ENCODE measurements around the gene PITPNM2. TPM values are rescaled to one million over a fixed set of nuclear protein-coding genes. Genes with fewer than 3 reads are reported as not detected.

Gene PITPNM2
- total RNA-seq, 2 donors from 2014 or later: 2.0 to 3.1 TPM

DNA sequence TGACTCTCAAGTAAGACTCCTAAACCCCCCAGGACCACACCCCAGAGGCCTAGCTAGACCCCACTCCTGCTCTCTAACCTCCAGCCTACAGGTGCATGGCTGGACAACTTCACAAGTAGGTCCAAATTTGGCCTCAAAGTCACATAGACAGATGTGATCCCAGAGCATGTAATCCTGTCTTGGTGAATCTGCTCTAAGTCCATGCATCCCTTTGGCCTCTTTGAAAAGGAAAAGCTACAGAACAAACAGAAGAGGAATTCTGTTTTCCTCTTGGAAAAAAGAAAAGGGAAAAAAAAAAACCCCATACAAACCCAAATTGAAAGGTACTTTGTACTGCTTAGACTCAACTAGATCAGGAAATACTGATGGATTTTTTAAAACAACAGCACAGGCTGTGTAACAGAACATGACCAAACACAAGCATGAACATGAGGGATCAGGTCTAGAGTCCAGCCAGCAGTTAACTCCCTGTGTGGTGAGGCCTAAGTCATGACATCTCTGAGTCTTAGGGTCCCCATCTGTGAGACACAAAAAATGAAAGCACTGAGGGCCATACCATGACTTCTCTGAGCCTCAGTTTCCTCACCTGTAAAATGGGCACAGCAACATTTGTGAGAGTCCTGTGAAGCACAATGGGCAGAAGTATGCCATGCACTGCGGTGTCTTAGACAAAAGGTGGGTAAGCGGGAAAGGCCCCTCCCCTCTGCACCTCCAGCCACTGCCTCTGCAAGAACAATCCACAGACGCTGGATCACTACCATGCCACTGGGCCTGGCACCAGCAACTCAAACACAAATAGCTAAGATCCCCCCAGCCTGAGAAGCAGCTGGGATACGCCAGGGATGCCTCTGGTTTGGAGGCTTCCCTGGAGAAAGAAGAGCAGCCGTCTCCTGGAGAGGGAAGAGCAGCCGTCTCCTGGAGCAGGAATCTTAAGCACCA is 9.9 kb downstream of the PITPNM2 start:
- Mint-ChIP-seq H3K27me3 (no peaks in the 10 kb centered on the region), H3K4me1 (ENCODE audit: low read depth in 2 of 2) (peaks cover 0 to 7% of the 10 kb centered on the region in 2 donors), H3K27ac (peak overlapping the region in 1 of 2 donors; percentile 37), H3K9me3 (no peaks in the 10 kb centered on the region), H3K4me3 (no peak overlapping the region), H3K36me3 (no peaks in the 10 kb centered on the region)
- DNase-seq (ENCODE audit: low spot score) (no peak), ATAC-seq (no peak)

DNA sequence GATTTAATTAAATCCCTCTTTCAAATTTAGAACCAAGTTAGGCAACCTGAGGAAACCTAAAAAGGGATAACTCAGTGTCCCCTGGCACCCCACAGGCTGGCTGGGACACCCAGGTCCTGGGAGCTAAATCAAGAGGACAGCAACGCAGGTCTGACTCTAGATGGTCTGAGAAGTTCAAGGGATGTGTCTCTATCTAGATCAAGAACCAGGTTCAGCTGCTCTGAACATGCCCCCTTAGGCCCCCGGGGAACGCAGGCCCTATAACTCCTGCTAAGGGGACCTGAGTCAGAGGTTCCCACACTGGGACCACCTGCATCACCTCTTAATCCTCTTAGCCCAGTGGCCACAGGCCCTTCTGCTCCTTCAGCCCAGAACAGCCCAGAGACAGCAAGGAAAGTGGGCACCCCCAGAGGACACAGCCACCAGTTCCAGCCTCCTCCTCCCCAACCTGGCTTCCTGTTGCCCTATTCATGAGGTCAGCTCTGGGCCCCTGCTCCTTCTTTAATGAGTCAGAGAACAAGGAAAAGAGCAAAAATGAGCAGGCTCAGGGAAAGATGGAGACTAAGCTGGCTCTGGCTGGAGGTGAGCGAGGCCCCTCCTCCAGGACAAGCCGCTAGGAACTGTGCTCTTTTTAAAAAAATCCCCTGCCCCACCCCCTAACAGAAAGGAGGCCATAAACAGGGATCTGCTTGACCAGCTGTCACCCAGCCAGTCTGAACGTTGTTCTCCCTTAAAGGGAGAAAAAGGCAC is 10.8 kb downstream of the PITPNM2 start:
- DNase-seq (ENCODE audit: low spot score): no peak
- no peaks in the 10 kb centered on the region for H3K9me3 Mint-ChIP-seq
- H3K27ac Mint-ChIP-seq: peak overlapping the region in 1 of 2 donors; percentile 37
- ATAC-seq: no peak
- no peaks in the 10 kb centered on the region for H3K36me3 Mint-ChIP-seq
- peaks cover 5 to 10% of the 10 kb centered on the region in 2 donors for H3K4me1 Mint-ChIP-seq (ENCODE audit: low read depth in 2 of 2)
- no peaks in the 10 kb centered on the region for H3K27me3 Mint-ChIP-seq
- H3K4me3 Mint-ChIP-seq: no peak overlapping the region

DNA sequence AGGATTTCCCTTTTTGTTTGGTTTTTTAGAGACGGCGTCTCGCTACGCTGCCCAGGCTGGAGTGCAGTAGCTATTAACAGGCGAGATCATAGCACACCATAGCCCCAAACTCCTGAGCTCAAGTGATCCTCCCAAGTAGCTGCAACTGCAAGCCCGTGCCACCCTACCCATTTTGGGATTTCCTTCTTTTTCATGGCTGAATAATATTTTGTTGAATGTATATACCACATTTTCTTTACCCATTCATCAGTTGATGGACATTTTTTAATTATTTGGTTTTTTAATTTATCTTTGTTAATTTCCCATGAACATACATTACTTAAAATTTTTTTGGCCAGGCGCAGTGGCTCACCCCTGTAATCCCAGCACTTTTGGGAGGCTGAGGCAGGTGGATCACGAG is 15.2 kb downstream of the PITPNM2 start:
- H3K9me3 Mint-ChIP-seq: no peaks in the 10 kb centered on the region
- H3K4me3 Mint-ChIP-seq: no peak overlapping the region
- H3K27me3 Mint-ChIP-seq: no peaks in the 10 kb centered on the region
- H3K36me3 Mint-ChIP-seq: no peaks in the 10 kb centered on the region
- no peak for DNase-seq (ENCODE audit: low spot score)
- H3K27ac Mint-ChIP-seq: peak overlapping the region in 1 of 2 donors; percentile 17
- no peak for ATAC-seq
- peaks cover 14 to 24% of the 10 kb centered on the region in 2 donors for H3K4me1 Mint-ChIP-seq (ENCODE audit: low read depth in 2 of 2)

DNA sequence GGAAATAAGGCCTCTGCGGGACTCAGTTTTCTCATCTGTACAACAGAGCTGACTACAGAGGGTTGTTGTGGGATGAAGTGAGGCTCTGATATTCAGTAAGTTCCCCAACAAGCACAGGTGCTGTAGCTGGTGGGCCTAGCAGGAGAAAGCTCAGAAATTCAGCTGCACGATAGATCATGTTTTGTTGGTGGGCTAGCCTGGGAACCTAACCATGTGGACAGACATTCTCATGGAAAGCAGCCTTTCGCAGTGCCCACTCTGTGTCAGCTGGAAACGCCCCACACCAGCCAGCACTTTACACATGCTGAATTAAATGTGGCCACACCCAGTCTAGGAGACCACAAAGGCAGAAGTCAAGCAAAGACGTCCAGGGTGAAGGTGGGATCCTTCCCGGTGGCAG is 16.1 kb downstream of the PITPNM2 start:
- Mint-ChIP-seq H3K4me1 (ENCODE audit: low read depth in 2 of 2) (peaks cover 14 to 24% of the 10 kb centered on the region in 2 donors), H3K36me3 (no peaks in the 10 kb centered on the region), H3K27ac (no peak overlapping the region), H3K9me3 (no peaks in the 10 kb centered on the region), H3K4me3 (peak overlapping the region; percentile 22), H3K27me3 (no peaks in the 10 kb centered on the region)
- DNase-seq (ENCODE audit: low spot score) (no peak), ATAC-seq (no peak)

DNA sequence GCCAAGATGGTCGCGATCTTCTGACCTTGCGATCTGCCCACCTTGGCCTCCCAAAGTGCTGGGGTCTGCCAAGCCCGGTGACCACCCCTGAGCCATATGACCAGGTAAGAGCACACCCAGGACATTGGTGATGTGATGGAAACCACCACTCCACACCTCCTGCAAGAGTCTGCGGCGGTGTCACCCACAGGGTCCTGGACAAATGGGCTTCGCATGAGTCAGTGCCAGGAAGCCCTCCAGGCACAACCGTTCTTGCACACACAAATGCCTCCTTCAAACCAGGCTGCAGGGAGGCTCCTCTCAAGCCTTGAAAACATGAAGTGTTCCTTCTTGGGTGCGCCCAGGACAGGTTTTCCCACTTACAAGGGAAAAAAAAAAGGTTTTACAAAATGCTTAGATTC is 16.6 kb downstream of the PITPNM2 start:
- Mint-ChIP-seq H3K36me3 (no peaks in the 10 kb centered on the region), H3K4me1 (ENCODE audit: low read depth in 2 of 2) (peaks cover 14 to 24% of the 10 kb centered on the region in 2 donors), H3K9me3 (no peaks in the 10 kb centered on the region), H3K27ac (no peak overlapping the region), H3K27me3 (no peaks in the 10 kb centered on the region), H3K4me3 (no peak overlapping the region)
- no peak for ATAC-seq
- no peak for DNase-seq (ENCODE audit: low spot score)

DNA sequence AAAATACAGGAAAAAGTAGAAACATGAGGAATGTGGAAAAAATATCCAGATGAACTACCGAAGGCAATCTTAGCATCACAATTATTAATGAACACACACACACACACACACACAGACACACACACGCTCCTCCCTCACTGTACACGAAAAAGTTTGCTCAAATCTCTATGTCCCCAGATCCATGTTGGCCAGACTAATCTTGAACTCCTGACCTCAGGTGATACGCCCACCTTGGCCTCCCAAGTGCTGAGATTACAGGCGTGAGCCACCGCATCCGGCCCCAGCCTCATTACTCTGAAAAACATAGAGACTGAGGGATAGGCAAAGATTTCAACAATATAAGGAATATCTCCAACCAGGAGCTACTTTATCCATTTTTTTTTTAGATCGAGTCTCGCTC is 17.2 kb downstream of the PITPNM2 start:
- ATAC-seq: no peak
- Mint-ChIP-seq H3K9me3 (no peaks in the 10 kb centered on the region), H3K4me3 (no peak overlapping the region), H3K4me1 (ENCODE audit: low read depth in 2 of 2) (peaks cover 14 to 24% of the 10 kb centered on the region in 2 donors), H3K36me3 (no peaks in the 10 kb centered on the region), H3K27me3 (no peaks in the 10 kb centered on the region), H3K27ac (no peak overlapping the region)
- DNase-seq (ENCODE audit: low spot score): no peak

DNA sequence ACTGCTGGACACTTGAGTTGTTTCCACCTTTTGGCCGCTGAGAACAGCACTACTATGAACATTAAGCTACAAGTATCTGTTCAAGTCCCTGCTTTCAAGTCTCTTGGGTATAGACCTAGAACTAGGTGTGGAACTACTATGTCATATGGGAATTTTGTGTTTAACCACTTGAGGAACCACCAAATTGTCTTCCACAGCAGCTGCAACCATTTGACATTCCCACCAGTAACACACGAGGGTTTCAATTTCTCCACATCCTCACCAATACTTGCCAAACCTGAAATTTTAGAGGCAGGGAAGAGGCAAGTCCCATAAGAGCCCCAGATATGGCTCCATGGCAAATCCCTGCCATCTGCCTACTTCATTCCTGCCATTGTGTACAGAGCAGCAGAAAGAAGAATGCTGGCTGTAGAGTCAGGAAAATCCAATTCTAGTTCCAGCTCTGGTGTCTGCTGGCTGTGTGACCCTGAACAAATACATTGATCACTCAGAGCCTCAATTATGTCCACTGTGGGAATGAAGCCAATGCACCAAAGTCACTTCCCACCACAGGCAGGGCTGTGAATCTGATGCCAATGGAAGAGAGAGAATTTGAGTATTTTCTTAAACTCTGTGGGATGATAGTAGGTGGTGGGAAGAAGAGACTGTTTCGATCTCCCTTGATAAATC is 17.8 kb downstream of the PITPNM2 start:
- Mint-ChIP-seq H3K4me3 (no peak overlapping the region), H3K4me1 (ENCODE audit: low read depth in 2 of 2) (peaks cover 14 to 24% of the 10 kb centered on the region in 2 donors), H3K9me3 (no peaks in the 10 kb centered on the region), H3K36me3 (no peaks in the 10 kb centered on the region), H3K27ac (no peak overlapping the region), H3K27me3 (no peaks in the 10 kb centered on the region)
- DNase-seq (ENCODE audit: low spot score): no peak
- no peak for ATAC-seq

DNA sequence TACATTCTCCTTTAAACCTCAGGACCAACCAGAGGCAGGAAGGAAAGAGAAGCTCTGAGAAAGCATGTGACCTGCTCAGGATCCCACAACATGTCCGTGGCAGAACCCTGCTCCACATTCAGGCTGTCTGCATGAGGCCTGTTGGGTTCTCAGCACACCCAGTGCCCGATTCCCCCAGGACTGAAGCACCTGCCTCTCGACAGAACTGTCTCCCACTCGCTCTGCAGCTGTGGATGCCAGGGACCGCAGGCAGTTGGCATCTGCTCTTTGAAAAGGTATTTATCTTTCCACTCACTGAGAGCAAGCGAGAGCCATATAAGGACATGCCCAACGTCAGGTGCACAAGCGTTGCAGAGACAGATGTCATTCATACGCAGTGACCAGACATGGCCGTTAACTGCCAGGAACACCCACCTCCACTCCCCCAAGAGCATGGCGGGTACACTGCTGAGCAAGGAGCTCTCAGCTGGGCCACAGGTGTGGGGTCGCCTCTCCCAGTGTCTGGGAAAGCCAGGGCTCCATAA is 18.9 kb downstream of the PITPNM2 start:
- peaks cover 14 to 24% of the 10 kb centered on the region in 2 donors for H3K4me1 Mint-ChIP-seq (ENCODE audit: low read depth in 2 of 2)
- H3K27me3 Mint-ChIP-seq: no peaks in the 10 kb centered on the region
- ATAC-seq (peak in 1 of 2 donors; percentile 20), DNase-seq (ENCODE audit: low spot score) (no peak)
- H3K36me3 Mint-ChIP-seq: no peaks in the 10 kb centered on the region
- H3K27ac Mint-ChIP-seq: no peak overlapping the region
- H3K9me3 Mint-ChIP-seq: no peaks in the 10 kb centered on the region
- H3K4me3 Mint-ChIP-seq: no peak overlapping the region

DNA sequence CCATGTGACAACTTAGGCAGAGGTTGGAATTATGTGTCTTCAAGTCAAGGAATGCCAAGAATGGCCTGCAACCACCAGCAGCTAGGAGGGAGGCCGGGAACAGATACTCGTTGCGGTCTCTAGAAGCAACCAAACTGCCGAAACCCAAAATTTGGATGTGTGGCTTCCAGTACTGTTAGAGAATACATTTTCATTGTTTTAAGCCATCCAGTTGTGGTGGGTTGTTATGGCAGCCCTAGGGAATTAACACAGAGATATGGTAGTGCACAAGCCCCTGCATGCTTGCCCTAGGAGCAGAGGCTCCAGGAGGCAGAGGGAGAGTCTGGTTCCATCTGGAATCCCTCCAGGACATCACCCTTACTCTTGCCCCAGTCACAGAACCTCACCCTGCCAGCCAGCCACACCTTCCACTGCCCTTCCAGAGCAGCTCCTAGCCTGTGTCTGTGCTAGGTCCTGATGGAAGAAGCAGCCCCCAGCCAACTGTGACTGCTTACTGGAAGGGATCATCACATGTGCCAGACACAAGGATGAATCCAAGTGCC is 19.5 kb downstream of the PITPNM2 start:
- Mint-ChIP-seq H3K9me3 (no peaks in the 10 kb centered on the region), H3K27ac (no peak overlapping the region), H3K4me3 (no peak overlapping the region), H3K27me3 (no peaks in the 10 kb centered on the region), H3K4me1 (ENCODE audit: low read depth in 2 of 2) (peaks cover 14 to 25% of the 10 kb centered on the region in 2 donors), H3K36me3 (no peaks in the 10 kb centered on the region)
- DNase-seq (ENCODE audit: low spot score) (no peak), ATAC-seq (peak in 1 of 2 donors; percentile 40)

DNA sequence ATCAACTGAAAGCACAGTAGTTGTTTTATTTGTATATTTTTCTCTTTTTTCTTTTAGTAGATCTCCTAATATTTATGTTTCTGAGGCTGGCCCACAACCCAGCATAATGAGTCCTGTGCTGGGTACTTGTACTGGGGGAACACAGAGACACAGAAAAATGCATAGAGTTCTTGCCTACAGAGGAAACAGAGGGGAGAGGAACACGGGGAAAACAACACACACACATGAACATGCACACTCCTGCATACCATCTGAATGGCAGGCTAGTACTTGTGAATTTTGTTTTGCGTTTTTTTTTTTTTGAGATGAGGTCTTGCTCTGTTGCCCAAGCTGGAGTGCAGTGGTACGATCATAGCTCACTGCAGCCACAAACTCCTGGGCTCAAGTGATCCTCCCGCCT is 21.3 kb downstream of the PITPNM2 start:
- no peaks in the 10 kb centered on the region for H3K9me3 Mint-ChIP-seq
- no peaks in the 10 kb centered on the region for H3K36me3 Mint-ChIP-seq
- no peak for ATAC-seq
- H3K4me1 Mint-ChIP-seq (ENCODE audit: low read depth in 2 of 2): peaks cover 4 to 21% of the 10 kb centered on the region in 2 donors
- no peaks in the 10 kb centered on the region for H3K27me3 Mint-ChIP-seq
- H3K27ac Mint-ChIP-seq: no peak overlapping the region
- no peak overlapping the region for H3K4me3 Mint-ChIP-seq
- DNase-seq (ENCODE audit: low spot score): no peak

DNA sequence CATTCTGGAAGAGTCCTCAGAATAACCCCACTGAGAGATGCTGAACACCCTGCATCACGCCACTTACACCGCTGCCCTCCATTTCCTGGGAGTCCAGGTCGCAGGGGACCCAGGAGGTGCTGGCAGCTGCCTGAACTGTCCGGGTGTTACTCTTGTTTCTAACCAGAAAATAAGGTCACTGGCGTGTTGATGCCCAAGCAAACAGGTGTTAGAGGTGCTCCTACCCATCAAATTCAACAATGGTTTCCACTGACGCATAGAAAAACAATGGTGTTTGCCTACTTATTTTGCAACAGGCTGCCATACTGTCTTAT is 23.8 kb downstream of the PITPNM2 start:
- no peak overlapping the region for H3K27ac Mint-ChIP-seq
- H3K27me3 Mint-ChIP-seq: no peaks in the 10 kb centered on the region
- ATAC-seq (no peak), DNase-seq (ENCODE audit: low spot score) (no peak)
- H3K9me3 Mint-ChIP-seq: no peaks in the 10 kb centered on the region
- H3K4me3 Mint-ChIP-seq: no peak overlapping the region
- H3K4me1 Mint-ChIP-seq (ENCODE audit: low read depth in 2 of 2): peaks cover 14 to 21% of the 10 kb centered on the region in 2 donors
- H3K36me3 Mint-ChIP-seq: no peaks in the 10 kb centered on the region

DNA sequence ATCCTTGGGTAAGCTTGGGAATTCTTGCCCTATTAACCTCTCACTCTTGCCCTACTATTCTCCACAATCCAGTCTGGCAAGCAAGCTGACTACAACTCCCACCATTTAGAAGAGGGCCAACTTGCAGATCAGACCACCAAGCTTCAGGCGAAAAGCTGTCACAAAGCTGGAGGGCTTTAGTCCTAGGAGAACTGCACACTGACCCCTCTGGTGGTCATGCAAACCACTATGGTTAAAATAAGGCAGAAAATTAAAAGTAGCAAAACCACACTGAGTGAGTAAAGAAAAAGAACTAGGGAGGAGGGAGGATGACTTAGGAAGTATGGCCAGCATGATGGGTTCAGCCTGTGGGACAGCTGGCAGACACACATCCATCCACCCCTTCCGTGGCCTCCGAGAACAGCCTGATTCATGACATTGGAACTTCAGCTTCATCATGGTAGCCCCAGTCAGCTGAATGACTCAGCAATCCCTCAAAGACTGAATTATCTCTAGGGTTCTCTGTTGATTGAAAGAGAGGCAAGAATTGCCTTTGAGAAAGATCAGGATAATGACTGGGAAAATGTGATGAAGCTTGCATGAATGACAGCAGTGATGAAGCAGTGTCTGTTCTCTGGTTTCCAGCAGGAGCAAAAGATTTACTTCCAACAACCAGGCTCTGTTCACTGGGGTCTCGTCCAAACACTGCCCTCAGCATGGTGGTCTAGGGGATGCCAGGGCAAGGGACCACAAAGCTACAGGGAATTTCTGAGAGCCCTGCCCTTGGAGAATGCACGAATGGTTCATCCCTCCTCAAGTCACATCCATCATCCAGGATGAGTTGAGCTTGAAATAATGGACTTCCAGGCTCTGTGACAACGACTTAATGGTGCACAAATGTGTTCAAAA is 24.4 kb downstream of the PITPNM2 start:
- Mint-ChIP-seq H3K4me1 (ENCODE audit: low read depth in 2 of 2) (peaks cover 16 to 23% of the 10 kb centered on the region in 2 donors), H3K36me3 (no peaks in the 10 kb centered on the region), H3K27me3 (no peaks in the 10 kb centered on the region), H3K9me3 (no peaks in the 10 kb centered on the region), H3K4me3 (no peak overlapping the region), H3K27ac (no peak overlapping the region)
- DNase-seq (ENCODE audit: low spot score) (no peak), ATAC-seq (no peak)

DNA sequence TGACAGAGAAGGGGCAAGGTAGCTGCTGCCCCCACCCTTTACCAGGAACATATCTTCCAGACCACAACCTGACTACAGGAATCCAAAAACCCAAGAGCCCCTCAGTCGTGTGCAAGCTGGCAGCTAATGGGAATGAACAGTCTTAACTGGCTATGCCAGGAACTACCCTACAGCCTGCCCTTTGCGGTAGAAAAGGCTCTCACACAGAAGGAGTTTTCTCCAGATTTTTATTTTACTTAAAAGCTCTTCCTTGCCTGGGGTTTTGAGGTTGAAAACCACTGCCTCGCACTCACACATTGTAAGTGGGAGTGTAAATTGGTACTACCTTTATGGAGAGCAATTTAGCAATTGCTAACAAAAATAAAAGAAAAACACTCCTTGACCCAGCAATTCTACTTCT is 28.3 kb downstream of the PITPNM2 start:
- Mint-ChIP-seq H3K27ac (no peak overlapping the region), H3K36me3 (no peaks in the 10 kb centered on the region), H3K27me3 (no peaks in the 10 kb centered on the region), H3K4me3 (no peak overlapping the region), H3K9me3 (no peaks in the 10 kb centered on the region), H3K4me1 (ENCODE audit: low read depth in 2 of 2) (peaks cover 16 to 35% of the 10 kb centered on the region in 2 donors)
- no peak for ATAC-seq
- no peak for DNase-seq (ENCODE audit: low spot score)
